HG03575 (cell line): Measurements from ENCODE around the gene GPR3.
"Not testable (repeated sequence)": the region's sequence is repeated elsewhere in the genome, so short reads cannot be mapped to it uniquely, and the experiment has no call there.

Source experiments
- ATAC-seq: cut with Tn5 transposase; IDR thresholded peaks from one replicate; pipeline ENCODE4 v1.9.1; 2021; ENCODE audit not compliant: unreplicated experiment, insufficient number of reproducible peaks, low FRiP score; ENCODE audit errors: extremely low read depth

The GPR3 gene

DNA sequence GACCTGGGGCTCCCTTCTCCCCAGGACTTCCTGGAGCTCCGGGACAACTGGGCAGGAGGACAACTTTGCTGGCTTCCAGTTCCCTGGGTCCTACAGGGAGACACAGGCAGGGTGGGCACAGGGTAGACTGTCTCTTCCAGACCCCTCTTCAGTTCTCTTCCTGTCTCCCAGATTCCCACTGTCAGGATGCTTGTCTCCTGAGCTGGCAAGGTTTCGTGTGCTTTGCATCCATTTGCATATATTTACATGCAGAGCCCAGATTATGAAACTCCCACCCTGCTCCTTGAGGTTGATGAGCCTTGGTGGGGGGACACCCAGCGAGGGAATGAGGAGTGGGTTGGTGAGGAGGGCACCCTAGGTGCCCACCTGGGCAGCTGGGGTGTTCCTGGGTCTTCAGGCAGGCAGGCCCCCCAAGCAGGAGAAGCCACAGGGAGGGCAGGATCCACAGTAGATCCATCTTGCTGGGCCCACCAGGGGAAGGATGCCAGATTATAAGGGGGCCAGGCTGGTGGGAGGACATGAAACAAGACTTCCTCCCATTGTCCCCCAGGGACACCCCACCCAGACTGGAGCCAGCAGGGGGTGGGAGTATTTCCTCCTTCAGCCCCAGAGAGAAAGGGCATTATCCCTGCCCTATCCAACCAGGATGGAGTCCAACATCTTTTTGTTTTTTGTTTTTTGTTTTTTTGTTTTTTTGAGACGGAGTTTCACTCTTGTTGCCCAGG is 17.9 kb upstream of the GPR3 start, which contains the start of gene FCN3:
FCN3 (minus strand) TSS at position 463 of the 725 bp plus-strand sequence; CDS start at position 457, 6 bp downstream.
- ATAC-seq = no peak

DNA sequence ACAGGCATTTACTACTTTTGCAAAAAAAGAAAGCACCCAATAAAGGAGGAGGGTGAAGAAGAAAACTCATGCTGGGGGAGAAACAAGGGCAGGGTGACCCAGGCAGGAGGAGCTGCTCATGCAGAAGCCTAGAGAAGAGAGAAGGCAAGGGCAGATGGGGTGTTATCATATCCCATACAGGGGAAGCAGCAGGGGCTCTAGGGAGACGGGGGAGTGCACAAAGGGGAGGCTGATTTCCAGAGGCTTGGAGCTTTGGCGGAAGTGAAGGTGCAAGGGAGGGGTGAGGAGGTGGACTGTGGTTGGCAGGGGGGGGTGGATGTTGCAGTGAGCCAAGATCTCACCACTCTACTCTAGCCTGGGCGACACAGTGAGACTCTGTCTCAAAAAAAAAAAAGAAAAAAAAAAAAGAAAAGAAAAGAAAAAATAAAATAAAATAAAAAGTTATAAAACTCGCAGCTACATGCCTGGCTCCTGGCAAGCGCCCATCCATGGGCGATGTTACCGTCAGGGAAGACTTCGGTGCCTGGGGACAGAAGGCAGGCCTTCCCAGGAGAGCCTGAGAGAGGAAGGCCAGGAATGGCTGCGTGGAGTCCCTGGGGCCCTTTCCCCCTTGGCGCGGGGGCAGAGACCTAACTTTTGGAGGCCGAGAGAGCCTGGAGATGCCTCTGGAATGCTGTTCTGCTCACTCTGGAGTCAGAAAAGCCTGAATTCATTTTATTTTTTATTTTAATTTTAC is 14.5 kb upstream of the GPR3 start:
- no peak for ATAC-seq

DNA sequence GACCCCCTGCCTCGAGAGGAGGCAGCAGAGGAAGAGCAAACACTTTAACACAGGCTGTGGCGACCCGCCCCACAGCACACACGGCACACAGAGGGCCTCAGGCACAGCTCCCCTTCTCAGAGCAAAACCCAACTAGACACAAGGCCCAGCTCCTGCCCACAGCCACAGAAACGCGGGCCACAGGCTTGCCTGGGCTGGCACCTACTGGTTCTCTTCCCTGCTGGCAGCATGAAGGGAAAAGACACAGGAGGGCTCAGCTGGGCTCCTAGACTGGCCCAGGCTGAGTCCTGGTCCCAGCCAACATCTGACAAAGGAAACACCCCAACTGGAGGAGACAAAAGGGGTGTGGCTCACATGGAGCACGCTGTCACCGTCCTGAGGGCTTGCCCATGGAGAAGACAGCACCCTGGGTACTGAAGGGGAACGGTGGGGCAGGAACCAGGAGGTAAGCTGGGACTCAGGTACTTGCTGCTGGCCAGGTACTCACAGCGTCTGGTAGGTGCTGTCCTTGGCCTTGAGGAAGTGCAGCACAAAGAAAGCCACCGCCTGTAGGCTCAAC is 12.8 kb upstream of the GPR3 start:
- no peak for ATAC-seq

DNA sequence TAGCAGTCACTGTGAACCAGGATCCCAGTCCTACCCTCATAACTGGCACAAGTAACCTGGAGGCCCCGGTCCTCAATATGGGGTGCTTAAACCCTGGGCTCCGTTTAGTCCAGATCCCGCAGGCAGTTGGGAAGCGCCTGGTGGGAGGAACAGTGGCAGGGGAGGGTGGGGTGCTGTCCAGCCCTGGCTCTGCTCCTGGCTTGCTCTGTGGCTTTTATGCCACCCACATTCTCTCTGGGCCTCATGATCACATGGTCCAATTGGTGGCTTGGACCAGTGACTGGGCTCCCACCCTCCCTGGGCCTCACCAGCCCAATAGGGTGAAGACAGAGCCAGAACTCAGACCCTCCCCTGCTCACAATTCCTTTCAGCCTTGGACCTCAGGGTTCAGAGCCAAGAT is 12.2 kb upstream of the GPR3 start:
- ATAC-seq = no peak

DNA sequence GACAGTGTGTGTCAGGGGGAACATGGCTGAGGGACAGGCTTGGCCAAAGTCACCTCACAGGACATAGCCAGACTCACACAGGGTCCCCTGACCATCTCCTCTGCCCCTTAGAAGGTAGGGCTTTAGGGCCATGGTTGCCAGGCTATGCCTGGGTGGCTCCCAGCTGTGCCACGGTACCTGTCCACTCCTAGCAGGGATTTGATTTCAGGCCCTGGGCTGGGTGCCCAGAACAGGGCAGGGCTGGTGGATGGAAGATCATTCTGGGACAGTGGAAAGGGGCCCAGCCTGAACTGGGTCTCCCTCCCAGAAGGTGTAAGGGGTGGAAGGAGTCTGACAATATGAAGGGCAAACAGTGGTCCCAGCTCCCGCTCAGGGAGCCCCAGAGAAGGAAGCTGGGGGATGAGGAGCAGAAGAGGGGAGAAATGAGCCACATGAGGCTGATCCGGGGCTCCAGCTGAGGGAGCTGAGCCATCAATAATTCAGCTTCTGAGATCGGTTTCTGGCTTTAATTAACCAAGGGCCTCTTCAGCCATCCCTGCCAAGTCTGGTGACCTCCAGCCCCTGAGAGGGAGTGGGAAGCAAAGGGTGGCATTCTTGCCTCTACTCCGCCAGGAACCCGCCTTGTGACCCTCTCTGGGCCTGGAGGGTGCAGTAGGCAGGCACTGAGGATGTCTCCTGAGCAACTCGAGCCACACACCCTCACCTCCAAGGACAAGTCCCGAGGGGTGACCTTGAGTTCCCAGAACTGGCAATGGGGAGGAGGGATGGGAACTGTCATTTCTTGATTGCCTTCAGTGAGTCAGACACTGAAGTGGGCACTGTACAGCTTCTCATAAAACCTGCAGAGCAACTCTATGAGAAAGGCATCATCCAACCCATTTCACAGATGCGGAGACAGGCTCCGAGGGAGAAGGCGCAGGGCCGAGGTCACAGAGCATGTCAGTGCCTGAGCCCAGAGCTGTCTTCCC is 11.4 kb upstream of the GPR3 start:
- ATAC-seq = no peak

DNA sequence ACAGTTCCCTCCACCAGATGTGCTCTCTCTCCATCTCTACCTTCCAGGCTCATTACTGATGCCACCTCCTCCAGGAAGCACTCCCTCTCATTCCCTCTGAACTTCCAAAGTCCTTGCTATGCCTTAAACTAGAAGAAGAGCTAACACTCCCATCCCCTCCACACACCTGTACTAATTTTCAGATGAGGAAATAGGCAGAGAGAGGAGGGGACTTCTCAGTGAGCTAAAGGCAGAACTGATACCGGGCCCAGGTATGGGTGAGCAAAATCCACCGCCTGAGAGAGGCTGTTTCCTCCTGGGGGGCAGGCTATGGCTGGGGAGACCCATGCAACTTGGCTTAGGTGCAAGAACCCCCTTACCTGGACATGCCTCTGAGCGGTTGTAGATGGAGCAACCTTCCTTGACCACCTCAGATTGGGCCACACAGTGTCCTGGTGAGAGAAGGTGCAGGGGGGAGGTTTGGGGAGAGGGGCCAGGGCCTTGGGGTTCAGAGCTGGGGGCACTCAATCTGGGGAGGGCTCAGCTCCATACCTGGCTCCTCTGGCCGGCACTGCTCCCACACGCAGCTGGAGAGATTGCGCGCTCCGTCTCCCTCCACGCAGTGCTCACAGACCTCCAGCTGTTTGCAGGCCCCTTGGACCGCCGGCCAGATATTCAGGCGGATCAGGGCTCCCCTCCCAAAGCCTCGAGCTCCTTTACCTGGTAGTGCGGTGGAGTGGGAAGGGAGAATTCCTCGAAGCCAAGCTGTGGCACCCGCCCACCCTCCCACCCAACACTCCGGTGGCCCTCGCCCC is 10.3 kb upstream of the GPR3 start:
- no peak for ATAC-seq

DNA sequence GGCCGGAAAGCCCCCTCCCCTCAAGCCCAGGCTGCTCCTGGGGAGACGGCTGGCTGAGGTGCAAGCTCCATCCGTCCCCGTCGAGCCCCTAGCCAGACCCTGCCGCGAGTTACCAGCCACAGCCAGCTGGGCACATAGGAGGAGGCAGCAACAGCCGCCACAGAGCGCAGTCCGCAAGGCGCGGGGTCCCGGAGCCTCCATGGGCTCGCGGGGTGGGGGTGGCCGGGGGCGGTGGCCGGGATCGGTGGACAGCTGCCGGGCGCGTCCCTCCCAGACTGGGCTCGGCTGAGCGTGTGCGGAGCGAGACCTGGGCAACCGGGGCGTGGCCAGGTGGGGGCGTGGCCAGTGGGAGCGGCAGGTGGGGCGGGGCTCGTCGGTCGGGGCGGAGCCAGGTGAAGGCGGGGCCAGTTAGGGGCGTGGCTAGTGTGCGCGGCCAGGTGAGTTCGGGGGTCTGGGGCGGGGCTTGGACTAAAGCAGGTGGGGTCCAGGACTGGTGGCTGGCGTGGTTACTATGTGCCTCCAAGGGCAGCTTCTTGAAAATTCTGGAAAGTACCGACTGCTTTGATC is 9.3 kb upstream of the GPR3 start, which contains the start of gene CD164L2:
CD164L2 (minus strand) TSS at position 295 of the 567 bp plus-strand sequence; CDS start at position 201, 94 bp downstream.
- ATAC-seq = no peak

DNA sequence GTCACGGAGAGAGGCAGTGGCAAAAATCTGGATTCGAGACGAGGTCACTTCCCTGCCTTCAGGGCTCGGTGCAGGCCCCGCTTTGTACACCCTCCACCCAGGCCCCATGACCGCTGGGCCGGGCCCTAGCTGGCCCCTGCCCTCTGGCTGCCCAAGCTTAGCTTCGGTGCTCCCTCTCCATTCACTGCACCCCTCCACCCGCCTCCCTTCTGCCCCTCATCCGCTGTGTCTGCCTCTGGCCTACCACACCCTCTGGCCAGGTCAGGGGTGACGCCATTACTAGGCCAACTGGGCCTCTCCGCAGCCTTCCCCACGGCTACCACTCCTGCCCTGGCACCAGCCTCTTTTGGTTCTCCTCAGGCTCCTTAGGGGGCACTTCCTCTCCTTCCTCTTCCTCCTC is 8.8 kb upstream of the GPR3 start:
- ATAC-seq = no peak

DNA sequence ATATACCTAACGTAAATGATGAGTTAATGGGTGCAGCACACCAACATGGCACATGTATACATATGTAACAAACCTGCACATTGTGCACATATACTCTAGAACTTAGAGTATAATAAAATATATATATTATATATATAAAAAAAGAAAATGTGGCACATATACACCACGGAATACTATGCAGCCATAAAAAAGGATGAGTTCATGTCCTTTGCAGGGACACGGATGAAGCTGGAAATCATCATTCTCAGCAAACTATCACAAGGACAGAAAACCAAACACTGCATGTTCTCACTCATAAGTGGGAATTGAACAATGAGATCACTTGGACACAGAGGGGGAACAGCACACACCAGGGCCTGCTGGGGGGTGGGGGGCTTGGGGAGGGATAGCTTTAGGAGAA is 7.6 kb upstream of the GPR3 start:
- not testable (repeated sequence) for ATAC-seq

DNA sequence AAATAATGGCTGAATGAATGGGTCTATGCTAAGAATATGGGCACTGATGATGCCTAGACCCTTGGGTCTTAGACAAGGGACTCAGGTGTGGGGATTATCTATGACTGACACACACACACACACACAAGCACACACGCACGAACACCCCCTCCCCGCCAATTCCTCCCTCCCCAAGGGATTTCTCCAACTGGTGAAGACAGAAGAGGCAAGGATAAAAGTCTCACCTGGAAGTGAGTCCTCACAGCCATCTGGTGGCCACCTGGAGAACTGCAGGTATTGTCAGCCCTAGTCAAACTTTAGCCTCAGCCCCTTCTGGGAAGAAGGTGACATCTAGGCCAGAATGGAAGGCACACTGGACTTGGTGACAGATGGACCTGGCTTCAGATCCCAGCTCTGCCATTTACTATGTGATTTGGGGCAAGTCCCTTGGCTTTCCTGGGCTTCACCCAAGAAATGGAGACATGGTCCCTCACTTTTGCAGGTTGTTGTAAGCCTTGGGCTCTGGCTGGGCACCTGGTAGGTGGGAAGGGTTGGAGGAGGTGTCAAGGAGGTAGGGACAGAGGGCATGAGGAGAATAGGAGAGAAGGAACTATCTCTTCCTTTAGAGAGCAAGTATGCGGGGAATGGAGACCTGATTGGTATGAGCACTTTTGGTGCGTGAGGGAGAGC is 4.0 kb upstream of the GPR3 start:
- ATAC-seq = no peak

DNA sequence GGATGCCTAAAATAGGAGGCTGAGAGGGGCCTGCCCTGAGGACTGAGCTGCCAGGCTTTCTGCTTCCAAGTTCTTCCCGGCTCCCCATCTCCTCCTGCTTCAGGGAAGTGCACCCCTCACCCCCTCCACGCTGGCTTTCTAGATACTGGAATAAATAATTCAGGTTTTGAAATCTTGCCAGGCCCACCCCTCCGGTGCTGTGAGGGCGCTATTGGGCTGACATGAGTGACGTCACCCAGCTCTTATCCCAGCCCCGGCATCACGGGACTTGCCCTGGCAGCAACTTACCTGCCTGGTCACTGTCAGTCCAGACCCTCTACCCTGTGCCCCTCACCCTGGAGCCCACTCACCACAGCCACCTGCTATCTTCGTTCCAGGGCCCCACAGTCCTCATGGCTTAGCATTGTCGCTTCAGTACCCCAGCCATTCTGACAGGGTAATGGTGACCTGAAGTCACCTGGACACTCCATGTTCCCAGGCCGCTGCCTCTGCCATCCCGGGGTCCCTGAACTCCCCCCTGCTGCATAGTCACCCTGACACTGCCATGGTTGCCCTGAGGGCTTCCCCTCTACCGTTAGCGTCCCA is 819 bp upstream of the GPR3 start:
- ATAC-seq = no peak

DNA sequence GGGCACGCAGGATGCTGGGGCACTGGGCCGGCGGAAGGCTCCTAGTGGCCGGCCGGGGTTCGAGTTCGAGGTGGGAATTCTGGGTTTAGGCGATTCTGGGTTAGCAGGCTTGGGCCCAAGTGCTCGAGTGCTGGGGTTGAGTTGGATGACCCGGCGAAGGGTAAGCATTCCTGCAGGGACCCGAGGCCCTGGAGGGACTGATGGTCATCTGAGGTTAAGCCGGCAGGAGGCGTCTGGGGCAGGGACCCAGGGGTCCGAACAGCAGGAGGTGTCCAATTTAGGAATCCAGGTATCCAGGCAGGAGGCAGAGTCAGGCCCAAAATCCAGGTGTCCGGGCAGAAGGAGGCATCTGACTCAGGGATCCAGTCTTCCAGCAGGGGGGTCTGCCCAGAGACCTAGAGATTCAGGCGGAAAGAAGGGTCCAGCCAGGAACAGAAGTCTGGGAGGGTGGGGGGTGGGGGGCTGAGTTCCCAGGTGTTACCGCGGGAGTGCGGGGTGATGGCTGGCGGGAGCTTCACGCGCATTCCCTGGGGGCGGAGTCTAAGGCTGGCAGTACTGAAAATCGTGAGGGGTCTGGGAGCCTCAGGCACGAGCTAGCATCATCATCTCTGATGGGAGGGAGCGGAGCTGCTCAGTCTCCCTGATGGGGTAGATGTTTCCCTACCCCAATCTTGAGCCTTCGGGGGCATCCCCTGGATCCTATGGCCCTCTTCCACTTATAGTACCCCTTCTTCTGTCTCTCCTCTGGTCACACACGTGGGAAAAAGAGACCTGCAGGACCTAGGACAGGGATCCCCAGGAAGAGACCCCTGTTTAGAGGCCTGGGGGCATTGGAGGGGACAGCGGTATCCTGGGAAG is 585 bp downstream of the GPR3 start:
- ATAC-seq = no peak

DNA sequence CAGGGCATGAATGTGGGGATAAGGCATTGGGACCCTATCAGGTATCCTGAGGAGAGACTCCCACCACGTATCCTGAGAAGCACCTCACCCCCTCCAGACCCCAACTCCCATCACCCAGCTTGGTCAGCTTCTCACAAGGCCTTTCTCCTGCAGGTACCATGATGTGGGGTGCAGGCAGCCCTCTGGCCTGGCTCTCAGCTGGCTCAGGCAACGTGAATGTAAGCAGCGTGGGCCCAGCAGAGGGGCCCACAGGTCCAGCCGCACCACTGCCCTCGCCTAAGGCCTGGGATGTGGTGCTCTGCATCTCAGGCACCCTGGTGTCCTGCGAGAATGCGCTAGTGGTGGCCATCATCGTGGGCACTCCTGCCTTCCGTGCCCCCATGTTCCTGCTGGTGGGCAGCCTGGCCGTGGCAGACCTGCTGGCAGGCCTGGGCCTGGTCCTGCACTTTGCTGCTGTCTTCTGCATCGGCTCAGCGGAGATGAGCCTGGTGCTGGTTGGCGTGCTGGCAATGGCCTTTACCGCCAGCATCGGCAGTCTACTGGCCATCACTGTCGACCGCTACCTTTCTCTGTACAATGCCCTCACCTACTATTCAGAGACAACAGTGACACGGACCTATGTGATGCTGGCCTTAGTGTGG is 1.3 kb downstream of the GPR3 start:
- ATAC-seq = no peak

DNA sequence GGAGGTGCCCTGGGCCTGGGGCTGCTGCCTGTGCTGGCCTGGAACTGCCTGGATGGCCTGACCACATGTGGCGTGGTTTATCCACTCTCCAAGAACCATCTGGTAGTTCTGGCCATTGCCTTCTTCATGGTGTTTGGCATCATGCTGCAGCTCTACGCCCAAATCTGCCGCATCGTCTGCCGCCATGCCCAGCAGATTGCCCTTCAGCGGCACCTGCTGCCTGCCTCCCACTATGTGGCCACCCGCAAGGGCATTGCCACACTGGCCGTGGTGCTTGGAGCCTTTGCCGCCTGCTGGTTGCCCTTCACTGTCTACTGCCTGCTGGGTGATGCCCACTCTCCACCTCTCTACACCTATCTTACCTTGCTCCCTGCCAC is 1.8 kb downstream of the GPR3 start:
- ATAC-seq = no peak

DNA sequence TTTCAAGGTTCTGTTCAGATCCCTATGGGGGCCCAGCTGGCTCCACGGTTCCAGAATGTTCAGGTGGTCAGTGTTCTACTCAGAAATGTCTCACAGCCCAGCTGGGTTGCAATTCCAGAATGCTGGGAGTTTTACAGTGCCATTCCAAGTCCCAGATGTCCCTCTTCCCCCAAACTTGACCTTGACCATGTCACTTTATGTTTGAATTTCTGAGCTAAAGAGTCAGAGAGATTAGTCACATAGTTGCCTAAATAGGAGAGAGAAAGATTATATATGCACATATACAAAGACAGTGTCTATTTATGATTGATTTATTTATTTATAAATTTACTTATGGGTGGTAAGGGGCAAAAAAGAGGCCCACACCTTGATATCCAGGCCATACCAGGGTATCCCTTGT is 2.5 kb downstream of the GPR3 start:
- no peak for ATAC-seq
